ENCODE results near the gene SHOC2.

Gene SHOC2

GRCh38 chr10:111039522-111039921 is 120.1 kb downstream of the SHOC2 start:
- DNase-seq (ENCODE audit: low read depth): no peak
- TF ChIP-seq CTCF (IDR thresholded peaks at IDR 0.05; ENCODE audit: insufficient read depth, low read depth, low read length, missing control alignments): no peak
- H3K4me3 ChIP-seq (ENCODE audit: low read depth, low read length): no peak overlapping the region

- no peak overlapping the region for H3K4me3 ChIP-seq (ENCODE audit: low read depth, low read length)
- no peak for TF ChIP-seq CTCF (IDR thresholded peaks at IDR 0.05; ENCODE audit: insufficient read depth, low read depth, low read length, missing control alignments)
- no peak for DNase-seq (ENCODE audit: low read depth)
Measured at GRCh38 chr10:111057006-111057405, 137.6 kb downstream of the SHOC2 start.

Data from GM12865 (cell line).